HepG2 (cell line): ENCODE measurements around the gene RCOR1. TPM values are rescaled to one million over a fixed set of nuclear protein-coding genes. Genes with fewer than 3 reads are reported as not detected.

ENCODE experiments used
- CEBPB ChIP-seq: IDR thresholded peaks from 2 replicates; pipeline ENCODE4 v1.6.1; 2011; ENCODE audit warnings: low read depth, low read length, improper control_type of control experiment, borderline replicate concordance
- CEBPG ChIP-seq: IDR thresholded peaks from 2 replicates; pipeline ENCODE4 v1.6.1; 2016
- CENPT ChIP-seq: sonication (generic); formaldehyde crosslinking; IDR thresholded peaks from 2 replicates; pipeline ENCODE4 v1.8.0; 2022; ENCODE audit warnings: low read depth, mild to moderate bottlenecking, moderate library complexity, missing genetic modification reagents
- CHCHD3 ChIP-seq: sonication (generic); formaldehyde crosslinking; IDR thresholded peaks from 2 replicates; pipeline ENCODE4 v1.8.0; 2022; ENCODE audit warnings: mild to moderate bottlenecking, missing genetic modification reagents, moderate library complexity
- EP300 ChIP-seq, 3 experiments: sonication (generic) in 1 of 3; formaldehyde crosslinking in 1 of 3; IDR thresholded peaks; 2 replicates each; pipeline versions ENCODE4 v1.5.1 to v1.6.1; 2011 to 2020; ENCODE audit warnings: low read depth in 2 of 3, low read length in 2 of 3, borderline replicate concordance in 1 of 3, improper control_type of control experiment in 1 of 3, mild to moderate bottlenecking in 1 of 3, missing genetic modification reagents in 1 of 3, moderate library complexity in 1 of 3
- ESRRA ChIP-seq: sonication (generic); formaldehyde crosslinking; IDR thresholded peaks from 2 replicates; pipeline ENCODE4 v1.5.1; 2020; ENCODE audit warnings: mild to moderate bottlenecking, low read depth, missing genetic modification reagents
- ETV6 ChIP-seq: sonication (generic); formaldehyde crosslinking; conservative IDR thresholded peaks from 2 replicates; pipeline ENCODE4 v1.4.0; 2020; ENCODE audit warnings: missing genetic modification reagents
- HMG20B ChIP-seq: conservative IDR thresholded peaks from 2 replicates; pipeline ENCODE4 v1.6.1; 2016; ENCODE audit warnings: missing genetic modification reagents, missing compliant biosample characterization
- HOXA5 ChIP-seq: sonication (generic); formaldehyde crosslinking; IDR thresholded peaks from 2 replicates; pipeline ENCODE4 v1.4.0; 2020; ENCODE audit warnings: missing genetic modification reagents
- ISL2 ChIP-seq: sonication (generic); formaldehyde crosslinking; IDR thresholded peaks from 2 replicates; pipeline ENCODE4 v1.5.0; 2020; ENCODE audit warnings: missing genetic modification reagents
- KDM6A ChIP-seq: IDR thresholded peaks from 2 replicates; pipeline ENCODE4 v1.6.1; 2016; ENCODE audit warnings: low read depth
- MTA1 ChIP-seq: sonication (generic); formaldehyde crosslinking; IDR thresholded peaks from 2 replicates; pipeline ENCODE4 v1.4.0; 2020; ENCODE audit warnings: missing genetic modification reagents, mild to moderate bottlenecking, borderline replicate concordance
- NONO ChIP-seq, 2 experiments: fragments of 450-650 bp in 1 of 2; sonication (generic) in 1 of 2; formaldehyde crosslinking in 1 of 2; IDR thresholded peaks in 1 of 2; conservative IDR thresholded peaks in 1 of 2; 2 replicates each; pipeline versions ENCODE4 v1.6.1 to v1.8.0; 2017 to 2022; ENCODE audit warnings: mild to moderate bottlenecking in 1 of 2, missing genetic modification reagents in 1 of 2, moderate library complexity in 1 of 2
- NR2F2 ChIP-seq: IDR thresholded peaks from 2 replicates; pipeline ENCODE4 v1.6.1; 2012; ENCODE audit warnings: low read depth, inconsistent platforms, borderline replicate concordance
- NR2F6 ChIP-seq, 2 experiments: IDR thresholded peaks; 2 replicates each; pipeline ENCODE4 v1.6.1; 2016; ENCODE audit warnings: antibody characterized with exemption in 1 of 2, mild to moderate bottlenecking in 1 of 2
- PPARG ChIP-seq: conservative IDR thresholded peaks from 2 replicates; pipeline ENCODE4 v1.6.1; 2016; ENCODE audit warnings: missing biosample characterization, missing genetic modification reagents
- REXO4 ChIP-seq: sonication (generic); formaldehyde crosslinking; IDR thresholded peaks from 2 replicates; pipeline ENCODE4 v1.8.0; 2022; ENCODE audit warnings: missing genetic modification reagents, mild to moderate bottlenecking, borderline replicate concordance
- RXRB ChIP-seq: IDR thresholded peaks from 2 replicates; pipeline ENCODE4 v1.6.1; 2016; ENCODE audit warnings: borderline replicate concordance, missing genetic modification reagents, missing compliant biosample characterization
- SMAD1 ChIP-seq: sonication (generic); formaldehyde crosslinking; IDR thresholded peaks from 2 replicates; pipeline ENCODE4 v1.4.0; 2020; ENCODE audit warnings: missing genetic modification reagents, low read depth, mild to moderate bottlenecking, borderline replicate concordance
- SMYD3 ChIP-seq: sonication (generic); formaldehyde crosslinking; IDR thresholded peaks from 2 replicates; pipeline ENCODE4 v1.8.1; 2023; ENCODE audit warnings: mild to moderate bottlenecking, missing genetic modification reagents
- SRSF9 ChIP-seq: fragments of 200-400 bp; formaldehyde crosslinking; IDR thresholded peaks from 2 replicates; pipeline ENCODE4 v1.6.1; 2018; ENCODE audit warnings: borderline replicate concordance, mild to moderate bottlenecking, low read depth, low read length; ENCODE audit not compliant: insufficient read depth, poor library complexity, severe bottlenecking
- TOPORS ChIP-seq: sonication (generic); formaldehyde crosslinking; IDR thresholded peaks from 2 replicates; pipeline ENCODE4 v1.8.0; 2023; ENCODE audit warnings: mild to moderate bottlenecking, missing genetic modification reagents
- ZBTB4 ChIP-seq: sonication (generic); formaldehyde crosslinking; IDR thresholded peaks from 2 replicates; pipeline ENCODE4 v1.4.0; 2020; ENCODE audit warnings: missing genetic modification reagents, mild to moderate bottlenecking, borderline replicate concordance
- ZNF468 ChIP-seq: sonication (generic); formaldehyde crosslinking; IDR thresholded peaks from 2 replicates; pipeline ENCODE4 v1.8.0; 2022; ENCODE audit warnings: mild to moderate bottlenecking, moderate library complexity, missing genetic modification reagents
- ZNF672 ChIP-seq: sonication (generic); formaldehyde crosslinking; IDR thresholded peaks from 2 replicates; pipeline ENCODE4 v1.8.1; 2022; ENCODE audit warnings: missing genetic modification reagents
- polyA plus RNA-seq, 8 experiments: library from polyadenylated mRNA; depleted of rRNA in 3 of 8; stranded (reverse) in 7 of 8; unstranded in 1 of 8; fragments of >200 nt; fragmentation: Illumina TruSeq in 4 of 8; extraction: Trizol in 4 of 8; gene quantifications; 2 replicates each; pipeline versions ENCODE4 v1.2.1 to v1.2.3, GENCODE V29; 2011 to 2016; ENCODE audit warnings: low read depth in 4 of 8, missing spikeins in 1 of 8, mixed read lengths in 1 of 8; ENCODE audit not compliant: insufficient read depth in 1 of 8
- total RNA-seq, 5 experiments: library from RNA; depleted of rRNA; stranded (reverse); fragments of >200 nt; fragmentation: Illumina TruSeq; extraction: Trizol; gene quantifications; 2 replicates each; pipeline ENCODE4 v1.2.3, GENCODE V29; 2016; ENCODE audit warnings: low read depth in 1 of 5
- TF ChIP-seq, protein P1 (sequence below): sonication (generic); formaldehyde crosslinking; IDR thresholded peaks from 2 replicates; pipeline ENCODE4 v1.5.0; 2020; ENCODE audit warnings: missing genetic modification reagents

RCOR1 gene
- total and polyA plus RNA-seq, 2 of the 13 experiments (the other 11 are each of a cell fraction or from before 2014, with no cell fraction given), result 10.2 to 11.1 TPM

- TF ChIP-seq REXO4 (no peak), SMYD3 (no peak), ETV6 (CRISPR knock-in tag) (no peak), KDM6A (peak; percentile 74; the same call in 1 of the 2 replicates), ZNF468 (CRISPR knock-in tag) (no peak), ISL2 (CRISPR knock-in tag) (peak; percentile 56; the same call in 1 of the 2 replicates), TOPORS (CRISPR knock-in tag) (no peak), ZBTB4 (no peak), ESRRA (CRISPR knock-in tag) (peak; percentile 93), ZNF672 (CRISPR knock-in tag) (no peak), CHCHD3 (CRISPR knock-in tag) (no peak), EP300 (IDR thresholded peaks at IDR 0.05; ENCODE audit: low read depth in 2 of 2, low read length in 2 of 2) (peak in 1 of 2 experiments; percentile 75; a peak in 1 of 4 replicates), EP300 (CRISPR knock-in tag; IDR thresholded peaks at IDR 0.05; ENCODE audit: borderline replicate concordance) (0 out of 2 replicates have a peak, but pooled peaks have one; percentile 50), SRSF9 (no peak), SMAD1 (no peak), CEBPB (no peak), NONO (IDR thresholded peaks at IDR 0.05) (no peak), NONO (CRISPR knock-in tag; conservative IDR thresholded peaks at IDR 0.05) (no peak), RXRB (no peak), PPARG (no peak), NR2F2 (peak; percentile 68; the same call in 1 of the 2 replicates), HMG20B (CRISPR knock-in tag) (0 out of 2 replicates have a peak, but pooled peaks have one; percentile 37), HOXA5 (CRISPR knock-in tag) (no peak), MTA1 (CRISPR knock-in tag) (peak; percentile 49; the same call in 1 of the 2 replicates), NR2F6 (IDR thresholded peaks at IDR 0.05) (peak; percentile 78; the same call in 1 of the 2 replicates), NR2F6 (CRISPR knock-in tag; IDR thresholded peaks at IDR 0.05) (peak; percentile 63; the same call in 1 of the 2 replicates), CENPT (CRISPR knock-in tag) (no peak), CEBPG (CRISPR knock-in tag) (0 out of 2 replicates have a peak, but pooled peaks have one; percentile 20)
- TF ChIP-seq, protein P1, sequence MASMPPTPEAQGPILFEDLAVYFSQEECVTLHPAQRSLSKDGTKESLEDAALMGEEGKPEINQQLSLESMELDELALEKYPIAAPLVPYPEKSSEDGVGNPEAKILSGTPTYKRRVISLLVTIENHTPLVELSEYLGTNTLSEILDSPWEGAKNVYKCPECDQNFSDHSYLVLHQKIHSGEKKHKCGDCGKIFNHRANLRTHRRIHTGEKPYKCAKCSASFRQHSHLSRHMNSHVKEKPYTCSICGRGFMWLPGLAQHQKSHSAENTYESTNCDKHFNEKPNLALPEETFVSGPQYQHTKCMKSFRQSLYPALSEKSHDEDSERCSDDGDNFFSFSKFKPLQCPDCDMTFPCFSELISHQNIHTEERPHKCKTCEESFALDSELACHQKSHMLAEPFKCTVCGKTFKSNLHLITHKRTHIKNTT (CRISPR knock-in tag), result no peak
Observed at GRCh38 chr14:102570334-102570995, 22.0 kb upstream of the RCOR1 start (continued).
